ENCODE data around the gene FOXO4. TPM values are rescaled to one million over a fixed set of nuclear protein-coding genes. Genes with fewer than 3 reads are reported as not detected.

FOXO4 gene
- total and polyA plus RNA-seq, 10 of the 15 experiments (the other 5 are each of a cell fraction or from before 2014, with no cell fraction given), result 0.05 to 6.9 (median 2.3) TPM

- no peak for TF ChIP-seq ZNF592 (IDR thresholded peaks at IDR 0.05)
Observed at GRCh38 chrX:71085900-71086299, 9.8 kb upstream of the FOXO4 start (continued).

- Histone ChIP-seq H3K9me3 (replicated peaks; ENCODE audit: control insufficient read depth, insufficient read depth, low read length) (no peaks in the 10 kb centered on the region), H3K4me3 (no peak overlapping the region), H3K9ac (ENCODE audit: control insufficient read depth, insufficient read depth, low read length) (no peak overlapping the region), H3K4me2 (ENCODE audit: control insufficient read depth, insufficient read depth) (no peak overlapping the region), H3K4me1 (ENCODE audit: control insufficient read depth, insufficient read depth, low read length) (no peaks in the 10 kb centered on the region), H3K27me3 (replicated peaks in 1 of 2; ENCODE audit: control insufficient read depth in 2 of 2, insufficient read depth in 2 of 2, low read length in 1 of 2) (no peaks in the 10 kb centered on the region), H3K79me2 (ENCODE audit: control insufficient read depth, insufficient read depth, low read length) (no peaks in the 10 kb centered on the region), H2AFZ (ENCODE audit: control insufficient read depth, low read depth, low read length) (no peak overlapping the region), H3K36me3 (ENCODE audit: control insufficient read depth in 2 of 2, insufficient read depth in 2 of 2, low read length in 1 of 2) (no peaks in the 10 kb centered on the region), H4K20me1 (ENCODE audit: control insufficient read depth, insufficient read depth) (no peaks in the 10 kb centered on the region), H3K27ac (ENCODE audit: control insufficient read depth, insufficient read depth) (no peak overlapping the region)
- DNase-seq (ENCODE audit: low read depth, low spot score) (no peak), ATAC-seq (no peak), FAIRE-seq (no peak)
- RAD21 ChIA-PET (ENCODE audit: unreplicated experiment), result no interaction called here
- POLR2A ChIA-PET, result no interaction called here
- SMC1A ChIA-PET (ENCODE audit: uncharacterized antibody, unreplicated experiment), result interaction anchor here (1.2 kb wide), 1 partner anchor 27 kb away, joined by 3 read pairs; the partner anchor contains the start of gene MED12
- CTCF ChIA-PET, result no interaction called here
- WGBS (ENCODE audit: insufficient coverage, insufficient replicate concordance, low lambda C conversion rate, missing lambda C conversion rate), result 52% methylated on average over 5 of the region's 5 CpGs
- TF ChIP-seq PRDM15 (CRISPR knock-in tag; IDR thresholded peaks at IDR 0.05), result no peak
- BruUV-seq (replicated peaks), result no TSS peak
- intact Hi-C loops (cut with micrococcal nuclease; ENCODE audit: unreplicated experiment) (loop anchor here (10.0 kb wide), 1 partner anchor 194 kb away; the partner anchor contains the start of gene NONO), in situ Hi-C loops (cut with MboI) (no loop called here)
Observed at GRCh38 chrX:71091263-71091662, 4.4 kb upstream of the FOXO4 start.

Data from GM12878 (cell line).